GM21825 (cell line): ENCODE data around the gene ADARB2.

Source experiments
- ATAC-seq: cut with Tn5 transposase; IDR thresholded peaks from one replicate; pipeline ENCODE4 v1.9.1; 2021; ENCODE audit warnings: mild to moderate bottlenecking, moderate library complexity; ENCODE audit not compliant: unreplicated experiment

Gene ADARB2

GRCh38 chr10:1378473-1378872, 358.9 kb downstream of the ADARB2 start:
- no peak for ATAC-seq

GRCh38 chr10:1377740-1378397, 359.5 kb downstream of the ADARB2 start:
- no peak for ATAC-seq

DNA sequence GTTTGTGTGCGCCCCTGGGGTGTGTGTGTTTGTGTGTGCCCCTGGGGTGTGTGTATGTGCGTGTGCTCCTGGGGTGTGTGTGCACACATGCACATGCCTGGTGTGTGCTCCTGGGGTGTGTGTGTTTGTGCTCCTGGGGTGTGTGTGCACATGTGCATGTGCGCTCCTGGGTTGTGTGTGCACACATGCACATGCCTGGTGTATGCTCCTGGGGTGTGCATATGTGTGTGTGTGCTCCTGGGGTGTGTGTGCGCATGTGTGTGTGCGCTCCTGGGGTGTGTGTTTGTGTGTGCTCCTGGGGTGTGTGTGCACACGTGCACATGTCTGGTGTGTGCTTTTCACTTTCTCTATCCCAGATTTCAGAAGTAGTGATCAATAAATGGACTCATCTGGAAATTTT, 360.1 kb downstream of the ADARB2 start:
- ATAC-seq = no peak

GRCh38 chr10:1376384-1376945, 360.9 kb downstream of the ADARB2 start:
- no peak for ATAC-seq

DNA sequence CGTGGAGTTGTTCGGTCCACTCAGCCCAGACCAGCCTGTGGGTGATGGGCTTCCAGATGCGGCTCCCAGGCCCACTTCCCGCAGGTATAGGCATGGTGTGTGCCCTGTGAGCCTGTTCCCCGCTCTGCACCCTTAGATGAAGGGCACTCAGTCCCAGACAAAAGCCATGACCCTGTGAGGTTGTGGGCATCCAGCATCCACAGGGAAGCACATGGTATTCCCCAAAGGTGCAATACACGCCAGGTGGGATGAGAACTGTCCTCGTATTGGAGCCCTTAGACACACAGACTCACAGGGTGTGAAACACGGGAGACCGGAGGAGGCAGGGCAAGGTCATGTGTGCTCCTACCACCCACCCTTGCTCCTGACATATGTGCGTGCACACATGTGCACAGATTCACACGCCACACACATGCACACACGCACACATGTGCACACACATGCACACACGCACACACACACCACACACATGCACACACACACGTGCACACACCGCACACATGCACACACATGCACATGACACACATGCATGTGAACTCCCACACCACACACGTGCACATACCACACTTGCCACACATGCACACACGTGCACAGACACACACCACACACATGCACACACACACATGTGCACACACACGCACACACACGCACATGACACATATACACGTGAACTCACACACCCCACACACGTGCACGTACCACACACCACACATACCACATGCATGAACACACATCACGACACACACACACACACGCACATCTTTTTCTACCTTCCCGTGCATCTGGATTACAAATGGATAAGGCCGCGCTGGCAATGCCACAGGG, 361.8 kb downstream of the ADARB2 start:
- ATAC-seq = no peak

DNA sequence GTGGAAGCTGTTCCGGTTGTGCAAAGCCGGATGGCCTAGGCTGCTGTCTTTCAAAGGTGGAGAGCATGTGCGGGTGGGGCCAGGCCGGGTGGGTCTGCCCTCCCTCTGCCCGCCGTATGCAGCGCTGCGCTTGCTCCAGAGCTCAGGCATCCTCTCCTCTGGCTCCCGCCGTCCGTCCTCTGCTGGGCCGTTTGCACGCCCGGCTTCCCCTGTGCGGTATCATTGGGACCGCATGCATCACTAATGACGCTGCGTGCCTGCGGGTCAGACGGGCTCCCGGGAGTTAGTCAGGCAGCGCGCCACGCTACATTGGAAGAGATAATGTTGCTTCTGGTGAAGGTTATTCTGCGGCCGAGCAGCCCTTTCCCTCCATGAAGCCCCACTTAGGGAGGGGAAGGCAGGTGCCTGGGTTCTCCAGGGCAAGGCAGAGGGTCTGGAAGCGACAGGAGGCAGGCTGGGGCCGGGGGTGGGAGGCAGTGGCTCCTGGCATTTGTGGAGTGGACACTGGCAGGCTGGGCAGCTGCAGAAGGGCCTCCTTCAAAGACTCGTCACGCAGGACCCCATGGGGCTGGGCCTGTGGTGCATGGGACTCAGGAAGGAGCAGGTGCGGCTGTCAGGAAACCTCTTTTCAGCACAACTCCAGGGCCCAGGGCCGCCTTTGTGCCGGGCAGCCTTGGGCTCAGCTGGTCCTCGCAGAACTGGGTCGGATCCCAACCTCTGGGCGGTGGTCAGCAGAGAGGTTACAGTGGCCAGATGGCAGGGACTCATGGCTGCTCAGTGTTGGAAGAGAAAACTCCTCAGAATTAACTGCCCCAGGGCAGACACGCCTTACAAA, 362.6 kb downstream of the ADARB2 start:
- ATAC-seq = no peak

DNA sequence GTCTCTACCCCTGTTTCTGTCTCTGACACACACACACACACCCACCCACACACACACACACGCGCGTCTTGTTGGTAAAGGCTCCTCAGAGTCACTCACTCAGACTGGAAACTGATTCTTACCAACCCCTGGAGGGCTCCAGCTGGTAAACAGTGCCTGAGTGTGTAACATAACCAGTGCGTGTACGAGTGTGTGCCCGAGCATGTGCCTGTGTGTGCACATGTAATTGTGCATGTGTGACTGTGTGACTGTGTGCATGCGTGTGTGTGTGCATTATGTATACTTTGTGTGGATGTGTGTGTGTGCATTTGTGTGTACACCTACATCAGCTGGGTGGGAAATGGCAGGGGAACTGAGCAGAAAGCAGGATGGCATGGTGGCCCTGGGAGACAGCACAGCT, 364.0 kb downstream of the ADARB2 start:
- no peak for ATAC-seq

DNA sequence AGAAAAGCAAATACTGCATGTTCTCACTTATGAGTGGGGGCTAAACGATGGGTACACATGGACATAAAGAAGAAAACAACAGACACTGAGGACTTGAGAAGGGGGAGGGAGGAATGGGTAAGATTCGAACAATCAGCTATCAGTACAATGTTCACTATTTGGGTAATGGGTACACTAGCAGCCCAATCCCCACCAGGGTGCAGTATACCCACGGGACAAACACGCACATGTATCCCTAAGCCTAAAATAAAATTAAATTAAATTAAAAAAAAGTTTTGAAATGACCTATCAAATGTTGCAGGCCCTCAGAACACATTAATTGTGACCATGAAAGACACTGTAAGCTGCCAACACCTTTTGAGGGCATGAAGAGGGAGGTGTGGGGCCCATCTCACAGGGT, 365.1 kb downstream of the ADARB2 start:
- no peak for ATAC-seq

DNA sequence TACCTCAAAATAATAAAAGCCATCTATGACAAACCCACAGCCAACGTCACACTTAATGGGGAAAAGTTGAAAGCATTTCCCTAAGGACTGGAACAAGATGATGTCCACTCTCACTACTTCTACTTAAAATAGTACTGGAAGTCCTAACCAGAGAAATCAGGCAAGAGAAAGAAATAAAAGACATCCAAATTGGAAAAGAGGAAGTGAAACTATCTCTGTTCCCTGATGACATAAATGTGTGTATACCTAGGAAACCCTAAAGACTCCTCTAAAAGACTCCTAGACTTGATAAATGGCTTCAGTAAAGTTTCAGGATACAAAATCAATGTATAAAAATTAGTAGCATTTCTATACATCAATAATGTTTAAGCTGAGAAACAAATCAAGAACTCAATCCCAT, 367.0 kb downstream of the ADARB2 start:
- ATAC-seq = no peak

DNA sequence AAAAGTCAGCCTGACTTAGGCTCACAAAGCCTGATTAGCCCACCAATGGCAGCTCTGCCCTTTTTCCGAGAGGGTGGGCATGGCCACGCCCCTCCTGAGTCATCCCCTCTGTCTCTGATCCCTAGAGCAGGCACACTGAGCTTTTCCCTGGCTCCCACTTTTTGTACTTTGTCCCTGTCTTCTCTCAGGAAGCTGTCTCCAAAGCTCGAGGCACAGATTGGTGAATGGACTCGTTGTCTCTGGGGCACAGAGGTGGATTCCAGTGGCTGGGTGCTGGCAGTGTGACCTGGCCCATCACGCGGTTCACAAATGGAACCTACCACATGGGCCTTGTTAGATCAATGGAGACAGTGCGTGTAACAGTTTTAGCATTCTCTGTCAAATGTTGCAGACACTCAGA, 367.7 kb downstream of the ADARB2 start:
- no peak for ATAC-seq

DNA sequence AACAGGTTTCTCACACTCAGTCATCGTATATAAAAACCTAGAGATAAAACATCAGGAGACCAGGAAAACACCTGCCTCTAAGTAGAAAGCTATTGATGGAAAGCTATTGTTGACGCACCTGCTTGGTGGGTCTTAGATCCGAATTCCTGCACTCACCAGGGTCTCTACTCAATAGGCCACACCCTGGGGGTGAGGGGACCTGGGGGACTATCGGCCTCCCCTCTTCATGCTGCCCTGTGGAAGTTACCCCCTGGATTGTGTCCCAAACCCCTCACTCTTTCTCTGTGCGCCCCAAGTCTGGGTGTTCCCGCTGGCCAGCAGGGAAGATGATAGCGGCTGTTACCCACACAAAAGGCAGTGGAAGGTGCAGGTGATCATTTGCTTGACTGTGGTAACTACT, 368.1 kb downstream of the ADARB2 start:
- no peak for ATAC-seq

GRCh38 chr10:1368842-1369171, 368.5 kb downstream of the ADARB2 start:
- no peak for ATAC-seq

- no peak for ATAC-seq
Observed at GRCh38 chr10:1367938-1368841, 369.1 kb downstream of the ADARB2 start.

DNA sequence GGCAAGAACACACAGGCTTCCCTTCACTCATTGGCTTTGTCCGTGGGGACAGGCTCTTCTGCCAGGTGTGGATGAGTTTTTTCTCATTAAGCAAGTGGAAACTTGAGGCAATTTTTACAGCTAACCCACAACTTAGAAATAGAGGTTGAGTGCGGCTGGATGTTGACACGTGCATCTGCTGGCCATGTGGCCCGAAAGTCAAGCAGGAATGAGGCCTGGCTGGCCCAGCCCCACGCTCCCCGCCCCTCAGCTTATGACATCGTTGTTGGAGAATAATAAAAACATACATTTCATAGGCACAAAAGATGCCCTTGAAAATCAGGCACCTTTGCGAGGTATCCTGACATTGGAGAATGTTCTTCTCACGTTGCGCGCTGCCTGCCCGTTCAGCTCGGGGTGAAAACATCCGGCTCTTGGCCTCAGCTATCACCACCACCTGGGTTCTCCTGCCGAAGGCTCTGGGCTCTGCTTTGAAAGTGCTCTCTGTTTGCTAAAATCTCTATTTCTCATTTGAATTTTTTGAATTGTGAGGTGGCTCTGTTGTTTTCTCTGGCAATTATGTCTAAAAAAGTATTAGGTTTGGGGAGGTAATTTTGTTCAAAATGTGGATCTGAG, 370.4 kb downstream of the ADARB2 start:
- no peak for ATAC-seq

DNA sequence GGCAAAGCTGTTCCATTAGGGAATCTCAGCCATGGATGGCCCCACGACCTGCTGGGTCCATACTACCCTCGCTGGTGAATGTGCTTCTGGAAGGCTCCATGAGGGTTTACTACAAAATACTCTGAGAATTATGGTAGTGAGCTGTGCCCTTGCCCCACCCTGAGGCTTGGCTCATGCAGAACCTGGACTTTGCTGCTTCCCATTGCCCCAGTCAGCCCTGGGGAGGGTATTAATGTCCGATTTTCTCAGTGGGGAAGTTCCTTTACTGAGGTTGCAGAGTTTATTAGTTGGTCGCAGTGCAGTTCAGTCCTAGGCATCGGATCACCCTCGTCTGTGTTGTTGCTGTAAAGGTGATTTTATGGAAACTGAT, 371.0 kb downstream of the ADARB2 start:
- ATAC-seq = no peak

DNA sequence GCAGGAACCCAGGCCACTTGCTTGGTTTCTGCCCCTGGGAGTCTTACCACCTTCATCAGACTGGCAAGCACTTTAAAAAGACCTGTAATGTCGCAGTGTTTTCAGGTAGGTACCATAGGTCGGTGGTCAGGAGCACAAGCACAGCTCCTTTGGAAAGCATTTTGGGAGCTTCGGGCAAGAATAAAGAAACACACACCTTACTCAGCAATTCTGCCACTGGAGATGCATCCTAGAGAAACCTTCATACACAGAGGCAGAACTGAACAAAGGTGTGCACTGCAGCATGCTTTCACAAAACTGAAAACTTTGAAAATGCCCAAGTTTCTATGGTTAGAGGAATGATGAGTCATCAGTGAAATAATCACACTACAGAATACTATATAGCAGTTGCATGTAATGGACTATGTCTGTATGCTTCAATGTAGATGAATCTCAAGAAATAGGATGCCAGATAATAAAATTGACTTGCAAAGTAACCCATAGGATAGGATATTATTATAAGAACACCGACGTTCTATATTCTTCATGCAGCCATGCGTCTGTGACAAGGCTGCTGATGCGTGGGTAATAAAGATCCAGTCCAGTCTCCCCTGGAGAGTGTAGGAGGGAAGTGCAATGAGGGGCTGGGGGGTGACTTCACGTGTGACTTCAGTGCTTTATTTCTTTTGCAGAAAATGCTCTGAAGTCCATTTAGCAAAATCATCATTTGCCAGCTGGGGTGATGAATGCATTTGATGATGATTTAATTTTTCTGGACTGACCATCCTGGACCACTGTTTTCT, 371.6 kb downstream of the ADARB2 start:
- ATAC-seq = no peak

GRCh38 chr10:1364151-1364910, 373.0 kb downstream of the ADARB2 start:
- no peak for ATAC-seq

- ATAC-seq = no peak
Observed at GRCh38 chr10:1363446-1364121, 373.7 kb downstream of the ADARB2 start.
